MCF 10A (cell line): ENCODE measurements around the gene STK24. TPM values are rescaled to one million over a fixed set of nuclear protein-coding genes. Genes with fewer than 3 reads are reported as not detected.

ENCODE experiments used
- BruUV-seq: library from RNA; stranded (reverse); fragments of 400-500 nt; replicated peaks from 2 replicates; lab custom pipeline; 2021; lab: Mats Ljungman, UMichigan
- CTCF ChIA-PET: fragments of 300-600 bp; sonication (Branson Sonifier 250); formaldehyde crosslinking; extraction: SDS; loops from one replicate; lab custom pipeline; 2021; ENCODE audit warnings: antibody characterized with exemption, inconsistent platforms; lab: Yijun Ruan, JAX
- POLR2A ChIA-PET: fragments of 300-600, 350-650 bp; sonication (Branson Sonifier 250); formaldehyde crosslinking; extraction: SDS; loops from one replicate; lab custom pipeline; 2020; ENCODE audit warnings: antibody characterized with exemption, inconsistent platforms; lab: Yijun Ruan, JAX
- DNase-seq: peaks from one replicate; pipeline ENCODE4 v3.0.0-alpha.2; 2018; ENCODE audit not compliant: unreplicated experiment
- H3K27ac Mint-ChIP-seq: one replicate; pipeline ENCODE4 v1.8.0; 2022; ENCODE audit warnings: mild to moderate bottlenecking, low read depth, mixed read lengths; ENCODE audit not compliant: unreplicated experiment
- H3K27me3 Mint-ChIP-seq: one replicate; pipeline ENCODE4 v1.8.0; 2022; ENCODE audit warnings: mixed read lengths; ENCODE audit not compliant: insufficient read depth, unreplicated experiment
- H3K36me3 Mint-ChIP-seq: one replicate; pipeline ENCODE4 v1.8.0; 2022; ENCODE audit warnings: mild to moderate bottlenecking, moderate library complexity, mixed read lengths; ENCODE audit not compliant: insufficient read depth, unreplicated experiment
- H3K4me1 Mint-ChIP-seq: one replicate; pipeline ENCODE4 v1.8.0; 2022; ENCODE audit warnings: mixed read lengths; ENCODE audit not compliant: insufficient read depth, unreplicated experiment
- H3K4me3 Mint-ChIP-seq: one replicate; pipeline ENCODE4 v1.8.0; 2022; ENCODE audit warnings: mild to moderate bottlenecking, moderate library complexity, mixed read lengths; ENCODE audit not compliant: unreplicated experiment
- H3K9me3 Mint-ChIP-seq: one replicate; pipeline ENCODE4 v1.8.0; 2022; ENCODE audit warnings: mixed read lengths; ENCODE audit not compliant: unreplicated experiment
- intact Hi-C: fragments of 100-400 bp; cut with micrococcal nuclease; formaldehyde crosslinking; loops from 2 replicates; pipeline ENCODE4 v1.14.1; 2022
- total RNA-seq: library from RNA; stranded (reverse); gene quantifications from 2 replicates; pipeline ENCODE4 v1.2.3, GENCODE V29; 2022
- TF ChIP-seq, protein P1 (sequence below): fragments of 200-600 bp; IDR thresholded peaks from one replicate; pipeline ENCODE4 v1.8.0; 2022; ENCODE audit warnings: antibody characterized with exemption, mild to moderate bottlenecking; ENCODE audit not compliant: unreplicated experiment

The STK24 gene
- total RNA-seq, 1 experiment from 2014 or later, result 200 TPM

DNA sequence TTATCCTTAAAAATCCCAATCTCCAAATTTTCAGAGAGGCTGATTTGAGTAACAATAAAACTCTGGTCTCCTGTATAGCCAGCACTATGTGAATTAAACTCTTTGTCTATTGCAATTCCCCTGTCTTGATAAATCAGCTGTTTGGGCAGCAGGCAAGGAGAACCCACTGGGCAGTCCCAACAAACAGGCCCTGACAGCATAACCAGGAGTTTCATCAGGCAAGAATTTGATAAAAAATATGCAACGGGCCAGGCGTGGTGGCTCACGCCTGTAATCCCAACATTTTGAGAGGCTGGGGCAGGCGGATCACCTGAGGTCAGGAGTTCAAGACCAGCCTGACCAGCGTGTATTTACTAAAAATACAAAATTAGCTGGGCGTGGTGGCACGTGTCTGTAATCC, 42.1 kb downstream of the STK24 start:
- Mint-ChIP-seq H3K36me3 (peaks cover 23% of the 10 kb centered on the region), H3K27ac (no peak overlapping the region), H3K4me1 (peaks cover 46% of the 10 kb centered on the region), H3K27me3 (no peaks in the 10 kb centered on the region), H3K9me3 (no peaks in the 10 kb centered on the region), H3K4me3 (no peak overlapping the region)
- no TSS peak for BruUV-seq
- TF ChIP-seq, protein P1, sequence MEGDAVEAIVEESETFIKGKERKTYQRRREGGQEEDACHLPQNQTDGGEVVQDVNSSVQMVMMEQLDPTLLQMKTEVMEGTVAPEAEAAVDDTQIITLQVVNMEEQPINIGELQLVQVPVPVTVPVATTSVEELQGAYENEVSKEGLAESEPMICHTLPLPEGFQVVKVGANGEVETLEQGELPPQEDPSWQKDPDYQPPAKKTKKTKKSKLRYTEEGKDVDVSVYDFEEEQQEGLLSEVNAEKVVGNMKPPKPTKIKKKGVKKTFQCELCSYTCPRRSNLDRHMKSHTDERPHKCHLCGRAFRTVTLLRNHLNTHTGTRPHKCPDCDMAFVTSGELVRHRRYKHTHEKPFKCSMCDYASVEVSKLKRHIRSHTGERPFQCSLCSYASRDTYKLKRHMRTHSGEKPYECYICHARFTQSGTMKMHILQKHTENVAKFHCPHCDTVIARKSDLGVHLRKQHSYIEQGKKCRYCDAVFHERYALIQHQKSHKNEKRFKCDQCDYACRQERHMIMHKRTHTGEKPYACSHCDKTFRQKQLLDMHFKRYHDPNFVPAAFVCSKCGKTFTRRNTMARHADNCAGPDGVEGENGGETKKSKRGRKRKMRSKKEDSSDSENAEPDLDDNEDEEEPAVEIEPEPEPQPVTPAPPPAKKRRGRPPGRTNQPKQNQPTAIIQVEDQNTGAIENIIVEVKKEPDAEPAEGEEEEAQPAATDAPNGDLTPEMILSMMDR, result no peak
- DNase-seq, result no peak
- ChIA-PET CTCF (no interaction called here), POLR2A (interaction anchor here (0.7 to 1.2 kb wide), 3 partner anchors 19 to 42 kb away, joined by 3 to 4 read pairs (median 3); partner anchors contain the start of gene STK24)
- intact Hi-C loops, result no loop called here

DNA sequence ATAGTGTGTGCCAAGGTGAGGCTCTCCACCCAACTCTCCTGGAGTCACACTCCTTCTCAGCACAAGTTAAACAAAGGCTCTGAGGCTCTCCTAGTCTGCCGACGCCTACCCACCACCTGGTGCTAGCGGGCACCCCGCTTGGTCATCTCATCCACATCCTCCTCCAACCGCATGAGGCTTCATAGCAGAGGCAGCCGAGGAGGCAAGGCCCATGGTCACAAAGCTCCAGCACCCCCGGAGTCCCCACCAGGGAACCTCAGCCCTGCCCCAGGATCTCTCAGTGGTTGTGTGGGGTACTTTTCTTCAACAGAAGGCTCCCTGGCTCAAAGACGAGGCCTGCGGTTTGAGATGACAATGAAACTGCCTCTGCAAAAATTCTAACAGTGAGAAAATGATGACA, 43.0 kb downstream of the STK24 start:
- peaks cover 25% of the 10 kb centered on the region for H3K36me3 Mint-ChIP-seq
- no peak for DNase-seq
- H3K4me1 Mint-ChIP-seq, result peaks cover 45% of the 10 kb centered on the region
- no peaks in the 10 kb centered on the region for H3K9me3 Mint-ChIP-seq
- ChIA-PET CTCF (interaction anchor here (0.8 kb wide), 1 partner anchor 8 kb away, joined by 3 read pairs; no protein-coding TSS in a partner anchor), POLR2A (interaction anchor here (1.2 kb wide), 1 partner anchor 42 kb away, joined by 3 read pairs; the partner anchor contains the start of gene STK24)
- intact Hi-C loops, result no loop called here
- H3K27ac Mint-ChIP-seq, result no peak overlapping the region
- H3K4me3 Mint-ChIP-seq, result no peak overlapping the region
- TF ChIP-seq, protein P1, result no peak
- BruUV-seq, result no TSS peak
- no peaks in the 10 kb centered on the region for H3K27me3 Mint-ChIP-seq

DNA sequence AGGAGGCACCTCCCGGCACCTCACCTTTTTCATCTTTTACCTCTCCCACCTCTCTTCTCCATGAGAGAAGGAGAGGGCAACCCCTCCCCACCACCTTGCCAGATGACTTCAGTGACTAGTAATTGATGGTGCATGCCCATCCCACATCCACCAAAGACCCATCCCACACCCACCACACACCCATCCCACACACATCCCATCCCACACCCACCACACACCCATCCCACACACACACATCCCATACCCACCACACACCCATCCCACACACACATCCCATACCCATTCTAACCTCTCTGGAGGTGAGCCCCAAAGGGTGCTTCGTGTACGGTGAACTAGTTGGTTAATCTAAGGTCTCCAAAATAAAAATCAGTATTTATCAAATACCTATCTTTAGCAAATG, 44.7 kb downstream of the STK24 start:
- intact Hi-C loops, result no loop called here
- Mint-ChIP-seq H3K4me3 (no peak overlapping the region), H3K9me3 (no peaks in the 10 kb centered on the region), H3K27ac (no peak overlapping the region), H3K36me3 (peaks cover 17% of the 10 kb centered on the region), H3K4me1 (peaks cover 37% of the 10 kb centered on the region), H3K27me3 (no peaks in the 10 kb centered on the region)
- POLR2A ChIA-PET, result interaction anchor here (0.8 to 1.0 kb wide), 2 partner anchors 16 to 43 kb away, joined by 3 read pairs; no protein-coding TSS in a partner anchor
- TF ChIP-seq, protein P1, result no peak
- CTCF ChIA-PET, result interaction anchor here (0.7 kb wide), 1 partner anchor 38 kb away, joined by 3 read pairs; no protein-coding TSS in a partner anchor
- DNase-seq, result no peak
- no TSS peak for BruUV-seq

DNA sequence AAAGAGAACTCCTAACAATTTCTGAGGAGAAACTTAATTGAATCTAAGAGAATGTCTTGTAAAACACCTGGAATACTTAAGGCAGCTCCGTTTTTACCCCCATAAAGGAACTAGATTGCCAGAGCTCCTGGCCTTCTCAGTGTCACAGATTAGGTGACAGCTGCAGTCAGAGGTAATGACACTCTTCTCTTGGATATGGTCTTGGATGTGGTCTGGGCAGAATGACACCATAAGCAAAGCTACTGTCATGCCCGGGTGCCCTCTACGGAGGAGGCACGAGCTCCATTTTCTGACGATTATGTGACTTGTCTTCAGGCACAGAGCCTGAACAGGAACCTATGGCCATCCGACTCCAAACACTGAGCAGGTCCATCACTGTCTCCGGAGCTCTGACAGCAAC, 46.7 kb downstream of the STK24 start:
- Mint-ChIP-seq H3K9me3 (no peaks in the 10 kb centered on the region), H3K36me3 (peaks cover 13% of the 10 kb centered on the region), H3K27ac (no peak overlapping the region), H3K4me1 (peaks cover 26% of the 10 kb centered on the region), H3K4me3 (no peak overlapping the region), H3K27me3 (no peaks in the 10 kb centered on the region)
- ChIA-PET CTCF (interaction anchor here (0.6 to 1.9 kb wide), 4 partner anchors 10 to 123 kb away, joined by 3 to 4 read pairs (median 4); no protein-coding TSS in a partner anchor), POLR2A (no interaction called here)
- BruUV-seq, result no TSS peak
- intact Hi-C loops, result no loop called here
- TF ChIP-seq, protein P1, result no peak
- DNase-seq, result no peak
